GM12891 (cell line): ENCODE data around the gene JCHAIN.
A peak's percentile ranks its signal among the peaks of the same experiment; 100 is the strongest.
"Not testable (repeated sequence)": the region's sequence is repeated elsewhere in the genome, so short reads cannot be mapped to it uniquely, and the experiment has no call there.

Source experiments
- DNase-seq: peaks from one replicate; pipeline ENCODE4 v3.0.0; 2011; ENCODE audit warnings: low spot score; ENCODE audit not compliant: insufficient read length
- FAIRE-seq: peaks from 2 replicates; lab custom pipeline; 2011; peaks lifted over from hg19 to GRCh38; lab: Jason Lieb, UNC
- PAX5 ChIP-seq: IDR thresholded peaks from 2 replicates; pipeline ENCODE4 v1.6.1; 2011; ENCODE audit warnings: low read length, moderate library complexity, mild to moderate bottlenecking; ENCODE audit not compliant: insufficient read depth, severe bottlenecking
- POLR2A ChIP-seq: IDR thresholded peaks from 2 replicates; pipeline ENCODE4 v1.6.1; 2011; ENCODE audit warnings: low read depth, low read length, control low read depth
- POLR2AphosphoS5 ChIP-seq: IDR thresholded peaks from 2 replicates; pipeline ENCODE4 v1.6.1; 2011; ENCODE audit warnings: low read depth, low read length, control low read depth
- POU2F2 ChIP-seq: IDR thresholded peaks from 2 replicates; pipeline ENCODE4 v1.6.1; 2011; ENCODE audit warnings: low read depth, mild to moderate bottlenecking, control low read depth, low read length, moderate library complexity
- SPI1 ChIP-seq: IDR thresholded peaks from 2 replicates; pipeline ENCODE4 v1.6.1; 2011; ENCODE audit warnings: low read depth, low read length, control low read depth
- TAF1 ChIP-seq: IDR thresholded peaks from 2 replicates; pipeline ENCODE4 v1.6.1; 2011; ENCODE audit warnings: low read depth, low read length, control low read depth

The JCHAIN gene

DNA sequence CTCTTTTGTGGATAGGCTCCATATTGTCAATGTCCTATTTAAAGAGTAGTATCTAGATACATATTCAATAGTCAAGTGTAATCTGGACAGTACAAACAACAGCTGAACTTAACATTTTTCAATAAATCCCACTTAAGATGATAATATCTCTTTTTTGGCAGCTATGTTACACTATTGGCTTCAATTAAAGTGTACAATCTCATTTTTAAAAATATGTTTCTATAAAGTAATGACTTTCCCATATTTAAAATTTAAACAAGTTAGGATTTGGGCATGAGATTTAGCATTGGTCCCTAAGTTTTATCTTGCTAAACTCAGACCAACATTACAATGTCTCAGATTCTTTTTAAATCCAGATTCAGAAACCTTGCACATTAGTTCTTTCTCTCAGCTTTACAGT, 7.9 kb upstream of the JCHAIN start:
- FAIRE-seq (no peak), DNase-seq (no peak)
- TF ChIP-seq SPI1: no peak
- no peak for TF ChIP-seq POLR2AphosphoS5
- TF ChIP-seq PAX5: no peak
- no peak for TF ChIP-seq TAF1
- no peak for TF ChIP-seq POLR2A
- no peak for TF ChIP-seq POU2F2

- no peak for FAIRE-seq
- DNase-seq: no peak
Measured at GRCh38 chr4:70671091-70671490, 4.8 kb upstream of the JCHAIN start.

GRCh38 chr4:70670332-70671014, 4.2 kb upstream of the JCHAIN start:
- FAIRE-seq: no peak
- DNase-seq: no peak
- TF ChIP-seq TAF1: no peak
- no peak for TF ChIP-seq POLR2AphosphoS5
- no peak for TF ChIP-seq POU2F2
- TF ChIP-seq SPI1: no peak
- TF ChIP-seq PAX5: no peak
- TF ChIP-seq POLR2A: no peak

More at GRCh38 chr4:70671091-70671490, 4.8 kb upstream of the JCHAIN start:
- TF ChIP-seq PAX5 (no peak), POU2F2 (no peak), POLR2A (no peak), POLR2AphosphoS5 (no peak), SPI1 (no peak), TAF1 (no peak)

DNA sequence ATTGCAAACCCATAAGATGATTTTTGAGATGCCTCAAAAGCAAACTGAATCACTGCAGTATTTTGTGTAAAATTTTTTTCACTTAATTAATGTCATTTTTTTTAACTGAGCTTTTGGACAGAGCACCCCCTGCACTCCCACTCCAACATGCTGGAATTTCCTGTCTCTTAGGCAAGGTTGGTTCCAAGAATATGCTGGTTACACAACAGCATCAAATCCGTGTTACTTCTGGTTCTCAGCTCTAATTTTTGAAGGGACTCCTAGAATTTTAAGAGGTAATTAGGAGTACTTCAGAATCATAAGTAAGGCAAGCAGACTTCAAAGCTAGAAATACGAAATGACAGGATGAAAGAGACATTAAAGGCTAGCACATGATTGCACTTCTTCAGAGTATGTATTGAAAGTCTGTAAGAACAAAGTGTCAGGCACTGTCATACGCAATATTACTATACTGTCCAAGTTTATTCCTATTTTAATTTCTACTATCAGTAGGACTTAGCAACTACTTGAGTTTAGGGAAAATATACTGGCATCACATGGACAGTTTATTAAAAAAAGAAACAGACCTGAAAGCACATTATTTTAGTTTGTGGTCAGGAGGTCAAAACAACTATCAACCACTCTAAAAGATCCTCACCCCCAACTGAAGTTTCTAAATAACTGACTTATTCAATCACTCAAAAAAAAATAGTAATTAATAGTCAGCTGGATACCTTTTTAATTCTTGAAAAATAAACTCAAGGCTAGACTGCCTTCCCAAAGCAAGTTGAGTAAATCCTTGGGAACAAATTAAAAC, 1.6 kb upstream of the JCHAIN start:
- DNase-seq: no peak
- no peak for TF ChIP-seq TAF1
- no peak for TF ChIP-seq POLR2A
- no peak for TF ChIP-seq POU2F2
- no peak for TF ChIP-seq SPI1
- no peak for TF ChIP-seq PAX5
- no peak for TF ChIP-seq POLR2AphosphoS5
- FAIRE-seq: peak; percentile 58

DNA sequence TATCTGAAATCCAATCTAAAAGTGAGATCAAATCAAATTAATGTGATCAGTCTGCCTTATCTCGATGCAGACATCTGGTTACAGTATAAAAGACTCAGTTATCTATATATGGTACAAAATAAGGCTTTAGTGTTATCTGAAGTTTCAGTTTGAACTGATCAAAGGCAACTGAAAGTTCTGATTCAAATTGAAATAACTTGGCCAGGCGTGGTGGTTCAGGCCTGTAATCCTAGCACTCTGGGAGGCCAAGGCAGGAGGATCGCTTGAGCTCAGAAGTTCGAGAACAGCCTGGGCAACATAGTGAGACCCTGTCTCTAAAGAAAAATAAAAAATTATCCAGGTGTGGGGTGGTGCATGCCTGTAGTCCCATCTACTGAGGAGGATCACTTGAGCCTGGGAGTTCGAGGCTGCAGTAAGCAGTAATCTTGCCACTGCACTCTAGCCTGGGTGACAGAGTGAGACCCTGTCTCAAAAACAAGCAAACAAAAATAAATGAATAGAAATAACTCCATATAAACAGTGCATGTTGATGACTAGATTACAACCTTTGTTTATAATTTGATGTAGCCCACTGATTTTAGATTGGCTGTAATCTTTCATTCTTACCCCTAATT, 4.9 kb downstream of the JCHAIN start:
- FAIRE-seq: peak; percentile 80
- DNase-seq: not testable (repeated sequence)

DNA sequence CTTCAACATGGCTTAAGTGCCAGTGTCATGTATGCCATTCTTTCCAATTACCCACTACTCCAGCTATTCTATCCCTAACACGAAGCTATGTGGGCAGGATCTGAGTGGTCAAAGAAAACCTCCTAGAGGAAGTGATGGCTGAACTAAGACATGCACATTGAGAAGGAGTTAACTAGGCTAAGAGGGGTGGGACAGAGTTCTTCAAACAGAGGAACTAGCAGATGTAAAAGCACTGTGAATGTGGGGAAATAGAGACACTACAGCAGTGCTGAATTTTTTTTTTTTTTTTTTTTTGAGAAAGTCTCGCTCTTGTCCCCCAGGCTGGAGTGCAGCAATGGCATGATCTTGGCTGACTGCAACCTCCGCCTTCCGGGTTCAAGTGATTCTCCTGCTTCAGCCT, 6.2 kb downstream of the JCHAIN start:
- TF ChIP-seq POU2F2 (no peak), POLR2AphosphoS5 (no peak), PAX5 (no peak), TAF1 (no peak)
- DNase-seq (no peak), FAIRE-seq (peak; percentile 54)

- no peak for TF ChIP-seq TAF1
- TF ChIP-seq POLR2AphosphoS5: no peak
- TF ChIP-seq POLR2A: no peak
- no peak for TF ChIP-seq POU2F2
- no peak for TF ChIP-seq SPI1
- no peak for TF ChIP-seq PAX5
- DNase-seq (no peak), FAIRE-seq (peak; percentile 84)
Measured at GRCh38 chr4:70658418-70658817, 7.9 kb downstream of the JCHAIN start.

- no peak for DNase-seq
- no peak for FAIRE-seq
- TF ChIP-seq POLR2A: no peak
- TF ChIP-seq POU2F2: no peak
- no peak for TF ChIP-seq PAX5
- no peak for TF ChIP-seq SPI1
- TF ChIP-seq POLR2AphosphoS5: no peak
- TF ChIP-seq TAF1: no peak
Measured at GRCh38 chr4:70657326-70657725, 9.0 kb downstream of the JCHAIN start.

GRCh38 chr4:70654605-70655011, 11.7 kb downstream of the JCHAIN start:
- DNase-seq (no peak), FAIRE-seq (no peak)
- TF ChIP-seq POLR2AphosphoS5: no peak

GRCh38 chr4:70651864-70652506, 14.3 kb downstream of the JCHAIN start:
- no peak for DNase-seq
- peak; percentile 82 for FAIRE-seq
- TF ChIP-seq POLR2A: no peak
- TF ChIP-seq PAX5: no peak
- no peak for TF ChIP-seq POU2F2
- TF ChIP-seq TAF1: no peak

DNA sequence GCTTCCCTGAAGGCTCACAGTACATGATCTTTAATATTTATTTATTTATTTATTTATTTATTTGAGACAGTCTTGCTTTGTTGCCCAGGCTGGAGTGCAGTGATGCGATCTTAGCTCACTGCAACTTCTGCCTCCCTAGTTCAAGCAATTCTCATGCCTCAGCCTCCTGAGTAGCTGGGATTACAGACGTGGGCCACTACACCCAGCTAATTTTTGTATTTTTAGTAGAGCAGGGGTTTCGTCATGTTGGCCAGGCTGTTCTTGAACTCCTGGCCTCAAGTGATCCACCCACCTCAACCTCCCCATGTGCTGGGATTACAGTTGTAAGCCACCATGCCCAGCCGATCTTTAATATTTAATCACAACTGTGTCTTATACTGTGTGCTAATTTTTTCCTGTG, 15.6 kb downstream of the JCHAIN start:
- FAIRE-seq, DNase-seq: not testable (repeated sequence)
